Liver (tissue), 9 donors: Measurements from ENCODE around the gene KAZN. TPM values are rescaled to one million over a fixed set of nuclear protein-coding genes. Genes with fewer than 3 reads are reported as not detected.

ENCODE experiments used
- DNase-seq: peaks from one replicate; pipeline ENCODE4 v3.0.0-alpha.2; 2017; ENCODE audit warnings: low spot score
- H3K27ac ChIP-seq, 2 donors: one replicate each; pipeline ENCODE4 v1.7.0; 2013; ENCODE audit warnings: inconsistent platforms in 2 of 2, low read length in 2 of 2, control low read depth in 1 of 2, low read depth in 1 of 2, mild to moderate bottlenecking in 1 of 2
- H3K27me3 ChIP-seq, 4 donors: one replicate each; pipeline versions ENCODE4 v1.6.1 to v1.7.0; 2013; ENCODE audit warnings: low read length in 3 of 4, inconsistent platforms in 1 of 4, mild to moderate bottlenecking in 1 of 4, moderate library complexity in 1 of 4; ENCODE audit not compliant: control insufficient read depth in 4 of 4, insufficient read depth in 4 of 4
- H3K36me3 ChIP-seq, 4 donors: one replicate each; pipeline versions ENCODE4 v1.6.1 to v1.7.0; 2013; ENCODE audit warnings: low read length in 3 of 4, mild to moderate bottlenecking in 3 of 4, low read depth in 1 of 4, moderate library complexity in 1 of 4; ENCODE audit not compliant: control insufficient read depth in 4 of 4, insufficient read depth in 3 of 4
- H3K4me1 ChIP-seq, 4 donors: one replicate each; pipeline versions ENCODE4 v1.6.1 to v1.7.0; 2013; ENCODE audit warnings: low read length in 3 of 4, mild to moderate bottlenecking in 3 of 4, moderate library complexity in 1 of 4; ENCODE audit not compliant: control insufficient read depth in 4 of 4, insufficient read depth in 4 of 4
- H3K4me3 ChIP-seq, 3 donors: one replicate each; pipeline versions ENCODE4 v1.6.1 to v1.7.0; 2013; ENCODE audit warnings: low read length in 3 of 3, control low read depth in 1 of 3, low read depth in 1 of 3, mild to moderate bottlenecking in 1 of 3
- H3K9ac ChIP-seq, 2 donors: one replicate each; pipeline ENCODE4 v1.7.0; 2013; ENCODE audit warnings: low read length in 2 of 2, mild to moderate bottlenecking in 2 of 2, moderate library complexity in 2 of 2, control low read depth in 1 of 2, low read depth in 1 of 2
- H3K9me3 ChIP-seq, 4 donors: one replicate each; pipeline versions ENCODE4 v1.6.1 to v1.7.0; 2013; ENCODE audit warnings: low read length in 3 of 4; ENCODE audit not compliant: control insufficient read depth in 4 of 4
- ATF3 ChIP-seq: IDR thresholded peaks from 2 replicates; pipeline ENCODE4 v1.6.1; 2016; ENCODE audit warnings: antibody characterized with exemption
- CTCF ChIP-seq: fragments of 150-350 bp; IDR thresholded peaks from 2 replicates; pipeline ENCODE4 v1.5.1; 2017; ENCODE audit warnings: improper control_type of control experiment, low read depth, low read length; ENCODE audit not compliant: missing input control
- EGR1 ChIP-seq, 2 donors: IDR thresholded peaks; 2 replicates each; pipeline ENCODE4 v1.6.1; 2016 to 2018; ENCODE audit warnings: antibody characterized with exemption in 2 of 2, low read depth in 2 of 2
- FOXA1 ChIP-seq: IDR thresholded peaks from 2 replicates; pipeline ENCODE4 v1.6.1; 2016; ENCODE audit warnings: antibody characterized with exemption
- FOXA2 ChIP-seq: IDR thresholded peaks from 2 replicates; pipeline ENCODE4 v1.6.1; 2016; ENCODE audit warnings: antibody characterized with exemption
- GABPA ChIP-seq, 2 donors: IDR thresholded peaks in 1 of 2; conservative IDR thresholded peaks in 1 of 2; 2 replicates each; pipeline ENCODE4 v1.6.1; 2016; ENCODE audit warnings: antibody characterized with exemption in 2 of 2, mild to moderate bottlenecking in 1 of 2, moderate library complexity in 1 of 2
- HNF4A ChIP-seq, 2 donors: conservative IDR thresholded peaks; 2 replicates each; pipeline ENCODE4 v1.6.1; 2016; ENCODE audit warnings: antibody characterized with exemption in 2 of 2, mild to moderate bottlenecking in 2 of 2
- HNF4G ChIP-seq: IDR thresholded peaks from 2 replicates; pipeline ENCODE4 v1.6.1; 2016; ENCODE audit warnings: antibody characterized with exemption
- JUND ChIP-seq, 2 donors: IDR thresholded peaks; 2 replicates each; pipeline ENCODE4 v1.6.1; 2016; ENCODE audit warnings: antibody characterized with exemption in 2 of 2
- MAX ChIP-seq: IDR thresholded peaks from 2 replicates; pipeline ENCODE4 v1.6.1; 2016; ENCODE audit warnings: antibody characterized with exemption
- NR2F2 ChIP-seq: IDR thresholded peaks from 2 replicates; pipeline ENCODE4 v1.6.1; 2016; ENCODE audit warnings: antibody characterized with exemption
- RAD21 ChIP-seq, 2 donors: IDR thresholded peaks; 2 replicates each; pipeline ENCODE4 v1.6.1; 2016; ENCODE audit warnings: antibody characterized with exemption in 2 of 2, mild to moderate bottlenecking in 2 of 2
- REST ChIP-seq: IDR thresholded peaks from 2 replicates; pipeline ENCODE4 v1.6.1; 2016; ENCODE audit warnings: antibody characterized with exemption, mild to moderate bottlenecking
- RXRA ChIP-seq, 2 donors: IDR thresholded peaks; 2 replicates each; pipeline ENCODE4 v1.6.1; 2017 to 2018; ENCODE audit warnings: antibody characterized with exemption in 2 of 2, mild to moderate bottlenecking in 1 of 2
- SP1 ChIP-seq: IDR thresholded peaks from 2 replicates; pipeline ENCODE4 v1.6.1; 2018; ENCODE audit warnings: antibody characterized with exemption, mild to moderate bottlenecking
- TAF1 ChIP-seq: conservative IDR thresholded peaks from 2 replicates; pipeline ENCODE4 v1.6.1; 2016; ENCODE audit warnings: antibody characterized with exemption, mild to moderate bottlenecking
- YY1 ChIP-seq: IDR thresholded peaks from 2 replicates; pipeline ENCODE4 v1.6.1; 2016; ENCODE audit warnings: antibody characterized with exemption, mild to moderate bottlenecking
- ZBTB33 ChIP-seq: IDR thresholded peaks from 2 replicates; pipeline ENCODE4 v1.6.1; 2016; ENCODE audit warnings: antibody characterized with exemption
- WGBS: extraction: QIAGEN DNeasy Blood & Tissue Kit; methylation state at CpG from one replicate; pipeline ENCODE4 v1.1.7; 2013; 5-methylcytosine and 5-hydroxymethylcytosine counted together
- polyA plus RNA-seq, 2 donors: library from polyadenylated mRNA; stranded (reverse) in 1 of 2; unstranded in 1 of 2; fragments of 200-250 nt in 1 of 2; fragments of >200 nt in 1 of 2; fragmentation: Nextera tagmentation in 1 of 2; extraction: Ambion mirVana in 1 of 2; gene quantifications; one replicate each; pipeline versions ENCODE4 v1.2.1 to v1.2.3, GENCODE V29; 2013 to 2015
- total RNA-seq, 2 donors: library from RNA; depleted of rRNA; stranded (reverse); fragments of >200 nt; gene quantifications; one replicate each; pipeline ENCODE4 v1.2.3, GENCODE V29; 2014
- donor health status: healthy.
- donor health status: healthy.
- donor health status: healthy.
- donor health status: healthy.
- donor health status: healthy.

The KAZN gene
- total and polyA plus RNA-seq, 4 donors = 1.9 to 6.9 (median 2.4) TPM

- TF ChIP-seq ZBTB33 = no peak
- no peak for TF ChIP-seq MAX
- no peak for TF ChIP-seq CTCF
- no peak for TF ChIP-seq HNF4A (conservative IDR thresholded peaks at IDR 0.05)
- TF ChIP-seq ATF3 = no peak
- TF ChIP-seq GABPA (IDR thresholded peaks at IDR 0.05 in 1 of 2, conservative IDR thresholded peaks at IDR 0.05 in 1 of 2) = no peak
- no peak for TF ChIP-seq EGR1 (IDR thresholded peaks at IDR 0.05; ENCODE audit: low read depth in 2 of 2)
Observed at GRCh38 chr1:14677292-14677971, 78.9 kb downstream of the KAZN start (continued).

- WGBS = 80% methylated on average over 13 of the region's 13 CpGs
- TF ChIP-seq YY1 (no peak), NR2F2 (no peak), EGR1 (IDR thresholded peaks at IDR 0.05; ENCODE audit: low read depth in 2 of 2) (no peak), FOXA2 (no peak), CTCF (no peak), TAF1 (no peak), RXRA (IDR thresholded peaks at IDR 0.05) (no peak), HNF4A (conservative IDR thresholded peaks at IDR 0.05) (no peak), RAD21 (IDR thresholded peaks at IDR 0.05) (no peak), ZBTB33 (no peak), JUND (IDR thresholded peaks at IDR 0.05) (no peak), SP1 (no peak), ATF3 (no peak), FOXA1 (no peak), GABPA (IDR thresholded peaks at IDR 0.05 in 1 of 2, conservative IDR thresholded peaks at IDR 0.05 in 1 of 2) (no peak), MAX (no peak), REST (no peak), HNF4G (no peak)
Observed at GRCh38 chr1:14678011-14678638, 79.6 kb downstream of the KAZN start.

More at GRCh38 chr1:14678011-14678638, 79.6 kb downstream of the KAZN start:
- no peak overlapping the region for H3K27ac ChIP-seq
- H3K9me3 ChIP-seq = no peaks in the 10 kb centered on the region
- H3K4me3 ChIP-seq = no peak overlapping the region
- H3K4me1 ChIP-seq = no peaks in the 10 kb centered on the region
- no peaks in the 10 kb centered on the region for H3K36me3 ChIP-seq
- no peak for DNase-seq
- no peaks in the 10 kb centered on the region for H3K27me3 ChIP-seq
- no peak overlapping the region for H3K9ac ChIP-seq
